ENCODE results near the gene PDK2.
"Not testable (repeated sequence)": the region's sequence is repeated elsewhere in the genome, so short reads cannot be mapped to it uniquely, and the experiment has no call there.

PDK2 gene

GRCh38 chr17:50059256-50059655, 35.9 kb upstream of the PDK2 start:
- no peak for DNase-seq

- no peak for DNase-seq
Measured at GRCh38 chr17:50059759-50060273, 35.3 kb upstream of the PDK2 start.

- DNase-seq = no peak
Measured at GRCh38 chr17:50060951-50061712, 34.0 kb upstream of the PDK2 start.

GRCh38 chr17:50061713-50062045, 33.5 kb upstream of the PDK2 start:
- DNase-seq = not testable (repeated sequence)

GRCh38 chr17:50062293-50063243, 32.6 kb upstream of the PDK2 start:
- DNase-seq = no peak

GRCh38 chr17:50063561-50064252, 31.4 kb upstream of the PDK2 start:
- no peak for DNase-seq

- no peak for DNase-seq
Measured at GRCh38 chr17:50064253-50065001, 30.7 kb upstream of the PDK2 start.

- DNase-seq = no peak
Measured at GRCh38 chr17:50065056-50065455, 30.1 kb upstream of the PDK2 start.

GRCh38 chr17:50066995-50067394, 28.2 kb upstream of the PDK2 start:
- no peak for DNase-seq

- DNase-seq = no peak
Measured at GRCh38 chr17:50067996-50068395, 27.2 kb upstream of the PDK2 start.

- no peak for DNase-seq
Measured at GRCh38 chr17:50070908-50071680, 24.1 kb upstream of the PDK2 start.

GRCh38 chr17:50071692-50072091, 23.5 kb upstream of the PDK2 start:
- no peak for DNase-seq

GRCh38 chr17:50072130-50072529, 23.0 kb upstream of the PDK2 start:
- no peak for DNase-seq

- DNase-seq = no peak
Measured at GRCh38 chr17:50072925-50073324, 22.2 kb upstream of the PDK2 start.

GRCh38 chr17:50074227-50074626, 20.9 kb upstream of the PDK2 start:
- DNase-seq = no peak

- DNase-seq = no peak
Measured at GRCh38 chr17:50075446-50076032, 19.6 kb upstream of the PDK2 start.

GRCh38 chr17:50076221-50076590, 18.9 kb upstream of the PDK2 start:
- no peak for DNase-seq

- no peak for DNase-seq
Measured at GRCh38 chr17:50076591-50077235, 18.4 kb upstream of the PDK2 start.

- DNase-seq = no peak
Measured at GRCh38 chr17:50078430-50078829, 16.7 kb upstream of the PDK2 start.

- no peak for DNase-seq
Measured at GRCh38 chr17:50079334-50080095, 15.6 kb upstream of the PDK2 start.
